K562 (cell line): ENCODE data around the gene PLEKHN1. TPM values are rescaled to one million over a fixed set of nuclear protein-coding genes. Genes with fewer than 3 reads are reported as not detected.

Experiments used
- ATF7 ChIP-seq: fragments of 450-650 bp; IDR thresholded peaks from 2 replicates; pipeline ENCODE4 v1.7.1; 2014; ENCODE audit warnings: mild to moderate bottlenecking, moderate library complexity
- CC2D1A ChIP-seq: fragments of 450-650 bp; IDR thresholded peaks from 2 replicates; pipeline ENCODE4 v1.6.1; 2017; ENCODE audit warnings: mild to moderate bottlenecking
- ELF2 ChIP-seq: fragments of 250-450 bp; sonication (Bioruptor Pico); IDR thresholded peaks from 2 replicates; pipeline ENCODE4 v1.5.0; 2021; ENCODE audit warnings: mild to moderate bottlenecking
- ETS1 ChIP-seq: conservative IDR thresholded peaks from 2 replicates; pipeline ENCODE4 v1.6.1; 2011; ENCODE audit warnings: low read depth, mild to moderate bottlenecking, low read length; ENCODE audit not compliant: control insufficient read depth
- FOXA3 ChIP-seq, 2 experiments: fragments of 450-650 bp in 1 of 2; sonication (generic) in 1 of 2; formaldehyde crosslinking; IDR thresholded peaks in 1 of 2; conservative IDR thresholded peaks in 1 of 2; 2 replicates each; pipeline versions ENCODE4 v1.4.0 to v1.8.0; 2020 to 2022; ENCODE audit warnings: mild to moderate bottlenecking in 2 of 2, missing genetic modification reagents in 1 of 2
- GMEB1 ChIP-seq: fragments of 250-450 bp; sonication (Bioruptor Pico); IDR thresholded peaks from 2 replicates; pipeline ENCODE4 v1.4.0; 2020; ENCODE audit warnings: mild to moderate bottlenecking
- HOXB6 ChIP-seq: fragments of 250-450 bp; sonication (Bioruptor Pico); IDR thresholded peaks from 2 replicates; pipeline ENCODE4 v1.5.1; 2022; ENCODE audit warnings: mild to moderate bottlenecking, borderline replicate concordance
- IFI16 ChIP-seq: fragments of 250-450 bp; sonication (Bioruptor Pico); IDR thresholded peaks from 2 replicates; pipeline ENCODE4 v2.1.2; 2022; ENCODE audit warnings: mild to moderate bottlenecking, inconsistent platforms
- KLF1 ChIP-seq: fragments of 450-650 bp; IDR thresholded peaks from 2 replicates; pipeline ENCODE4 v1.6.1; 2016; ENCODE audit warnings: missing genetic modification characterization, missing compliant biosample characterization
- KLF6 ChIP-seq: fragments of 250-450 bp; sonication (Bioruptor Pico); IDR thresholded peaks from 2 replicates; pipeline ENCODE4 v1.4.0; 2020; ENCODE audit warnings: mild to moderate bottlenecking, moderate library complexity, borderline replicate concordance
- MYBL2 ChIP-seq, 2 experiments: fragments of 450-650 bp in 1 of 2; sonication (generic) in 1 of 2; formaldehyde crosslinking in 1 of 2; IDR thresholded peaks; 2 replicates each; pipeline versions ENCODE4 v1.6.1 to v1.8.1; 2017 to 2022; ENCODE audit warnings: borderline replicate concordance in 1 of 2, inconsistent platforms in 1 of 2, low read depth in 1 of 2, mild to moderate bottlenecking in 1 of 2, missing genetic modification reagents in 1 of 2, moderate library complexity in 1 of 2
- NFE2 ChIP-seq: IDR thresholded peaks from 2 replicates; pipeline ENCODE4 v1.6.1; 2014; ENCODE audit warnings: antibody characterized with exemption, low read depth
- RAD51 ChIP-seq: fragments of 450-650 bp; IDR thresholded peaks from 2 replicates; pipeline ENCODE4 v1.7.1; 2016; ENCODE audit warnings: low read depth, mild to moderate bottlenecking, borderline replicate concordance
- SRF ChIP-seq, 2 experiments: fragments of 250-450, 450-650 bp in 1 of 2; sonication (Bioruptor Pico) in 1 of 2; sonication (generic) in 1 of 2; formaldehyde crosslinking; IDR thresholded peaks; 2 replicates each; pipeline versions ENCODE4 v1.5.0 to v1.5.1; 2020 to 2022; ENCODE audit warnings: mild to moderate bottlenecking in 1 of 2, missing genetic modification reagents in 1 of 2
- SRSF7 ChIP-seq: fragments of 200-400 bp; formaldehyde crosslinking; optimal IDR thresholded peaks from 2 replicates; pipeline ENCODE3; 2017; ENCODE audit warnings: mild to moderate bottlenecking, low read depth, low read length
- TAF7 ChIP-seq: fragments of 450-650 bp; IDR thresholded peaks from 2 replicates; pipeline ENCODE4 v1.6.1; 2016; ENCODE audit warnings: missing genetic modification characterization, missing compliant biosample characterization
- TAL1 ChIP-seq: fragments of 450-650 bp; IDR thresholded peaks from 2 replicates; pipeline ENCODE4 v1.6.1; 2016; ENCODE audit warnings: mild to moderate bottlenecking
- THRAP3 ChIP-seq: fragments of 450-650 bp; IDR thresholded peaks from 2 replicates; pipeline ENCODE4 v1.6.1; 2016; ENCODE audit warnings: mild to moderate bottlenecking, inconsistent platforms, borderline replicate concordance
- THRB ChIP-seq: fragments of 450-650 bp; formaldehyde crosslinking; conservative IDR thresholded peaks from 2 replicates; pipeline ENCODE4 v1.4.0; 2022; ENCODE audit warnings: mild to moderate bottlenecking, missing genetic modification characterization
- TSC22D4 ChIP-seq: fragments of 450-650 bp; IDR thresholded peaks from 2 replicates; pipeline ENCODE4 v1.6.1; 2016; ENCODE audit warnings: missing genetic modification characterization, missing biosample characterization, control low read depth
- ZBTB33 ChIP-seq: sonication (generic); formaldehyde crosslinking; IDR thresholded peaks from 2 replicates; pipeline ENCODE4 v1.8.1; 2023; ENCODE audit warnings: mild to moderate bottlenecking, missing genetic modification reagents
- ZNF143 ChIP-seq: sonication (generic); formaldehyde crosslinking; IDR thresholded peaks from 2 replicates; pipeline ENCODE4 v1.9.0; 2022; ENCODE audit warnings: mild to moderate bottlenecking, missing genetic modification reagents
- ZNF174 ChIP-seq: fragments of 250-450 bp; sonication (Bioruptor Pico); IDR thresholded peaks from 2 replicates; pipeline ENCODE4 v1.4.0; 2020; ENCODE audit warnings: mild to moderate bottlenecking
- ZNF232 ChIP-seq: sonication (generic); formaldehyde crosslinking; IDR thresholded peaks from 2 replicates; pipeline ENCODE4 v1.8.0; 2022; ENCODE audit warnings: mild to moderate bottlenecking, missing genetic modification reagents
- polyA plus RNA-seq, 8 experiments: library from polyadenylated mRNA; depleted of rRNA in 4 of 8; stranded (reverse) in 5 of 8; unstranded in 3 of 8; fragments of >200 nt; fragmentation: Nextera tagmentation in 2 of 8; fragmentation: Illumina TruSeq in 1 of 8; extraction: Ambion mirVana in 2 of 8; extraction: Trizol in 1 of 8; gene quantifications; 2 replicates each; pipeline versions ENCODE4 v1.2.1 to v1.2.3, GENCODE V29; 2011 to 2014; ENCODE audit warnings: inconsistent platforms in 1 of 8, missing spikeins in 1 of 8
- total RNA-seq, 7 experiments: library from RNA; depleted of rRNA in 6 of 7; stranded (reverse); fragments of >200 nt in 6 of 7; fragmentation: Illumina TruSeq in 2 of 7; extraction: Trizol in 2 of 7; gene quantifications; 2 replicates each; pipeline versions ENCODE4 v1.2.1 to v1.2.3, GENCODE V29; 2011 to 2021; ENCODE audit warnings: low replicate concordance in 1 of 7

The PLEKHN1 gene
- total and polyA plus RNA-seq, 9 of the 15 experiments (the other 6 are each of a cell fraction or from before 2014, with no cell fraction given): 0.07 to 1.5 (median 0.13) TPM; not detected in 2

GRCh38 chr1:938088-938683, 28.1 kb upstream of the PLEKHN1 start (continued):
- no peak for TF ChIP-seq SRF (CRISPR knock-in tag; IDR thresholded peaks at IDR 0.05)
- no peak for TF ChIP-seq ETS1
- no peak for TF ChIP-seq TAF7 (tag)
- no peak for TF ChIP-seq ZNF174
- TF ChIP-seq MYBL2 (IDR thresholded peaks at IDR 0.05; ENCODE audit: low read depth): no peak
- TF ChIP-seq MYBL2 (CRISPR knock-in tag; IDR thresholded peaks at IDR 0.05; ENCODE audit: borderline replicate concordance): no peak
- TF ChIP-seq ZBTB33 (CRISPR knock-in tag): peak; percentile 71
- no peak for TF ChIP-seq ZNF143 (CRISPR knock-in tag)
- no peak for TF ChIP-seq TAL1
- no peak for TF ChIP-seq HOXB6
- no peak for TF ChIP-seq RAD51
- no peak for TF ChIP-seq KLF6
- 0 out of 2 replicates have a peak, but pooled peaks have one; percentile 24 for TF ChIP-seq CC2D1A
- TF ChIP-seq IFI16 (CRISPR knock-in tag): no peak
- TF ChIP-seq KLF1 (tag): peak; percentile 76; the same call in 1 of the 2 replicates
- TF ChIP-seq GMEB1 (CRISPR knock-in tag): no peak
- no peak for TF ChIP-seq NFE2
- TF ChIP-seq TSC22D4: no peak
- TF ChIP-seq ATF7: no peak
- TF ChIP-seq THRAP3: no peak
- TF ChIP-seq FOXA3 (CRISPR knock-in tag; conservative IDR thresholded peaks at IDR 0.05 in 1 of 2, IDR thresholded peaks at IDR 0.05 in 1 of 2): no peak
- TF ChIP-seq THRB: no peak
- TF ChIP-seq SRSF7: no peak
- no peak for TF ChIP-seq ZNF232 (CRISPR knock-in tag)
- TF ChIP-seq ELF2: no peak
